B cell (primary cell): ENCODE measurements around the gene MAML3. TPM values are rescaled to one million over a fixed set of nuclear protein-coding genes. Genes with fewer than 3 reads are reported as not detected.

Source experiments
- ATAC-seq: fragments of 200-7000 bp; cut with Tn5 transposase; one replicate; pipeline ENCODE4 v1.10.0; 2021; ENCODE audit warnings: low read depth, mild to moderate bottlenecking, moderate number of reproducible peaks, moderate library complexity
- CTCF ChIA-PET: fragments of 350-600 bp; sonication (Branson Sonifier 250); formaldehyde crosslinking; loops from one replicate; lab custom pipeline; 2021; ENCODE audit warnings: antibody characterized with exemption, inconsistent platforms; lab: Charles Lee
- POLR2A ChIA-PET: fragments of 350-600 bp; sonication (Branson Sonifier 250); formaldehyde crosslinking; loops from one replicate; lab custom pipeline; 2021; ENCODE audit warnings: antibody characterized with exemption; lab: Charles Lee
- DNase-seq: peaks from one replicate; pipeline ENCODE4 v3.0.0; 2013
- H2AFZ ChIP-seq: 2 replicates; pipeline ENCODE4 v1.6.1; 2012; ENCODE audit warnings: mild to moderate bottlenecking, low read depth, low read length; ENCODE audit not compliant: insufficient read depth, poor library complexity, severe bottlenecking
- H3K27ac ChIP-seq, 2 donors: 1 replicate in 1 of 2; 2 replicates in 1 of 2; pipeline ENCODE4 v1.5.1; 2012 to 2013; ENCODE audit warnings: low read length in 2 of 2, mild to moderate bottlenecking in 2 of 2, moderate library complexity in 1 of 2
- H3K27me3 ChIP-seq, 4 experiments: fragments of 200-600 bp in 1 of 4; sonication (generic) in 1 of 4; replicated peaks in 1 of 4; 1 replicate in 2 of 4; 2 replicates in 2 of 4; pipeline versions ENCODE4 v1.6.1 to v1.7.0; 2013 to 2016; ENCODE audit warnings: low read length in 3 of 4, mild to moderate bottlenecking in 2 of 4, mixed read lengths in 1 of 4, moderate library complexity in 1 of 4; ENCODE audit not compliant: insufficient read depth in 4 of 4, control insufficient read depth in 3 of 4; ENCODE audit errors: control extremely low read depth in 1 of 4
- H3K36me3 ChIP-seq, 2 experiments: replicated peaks in 1 of 2; 1 replicate in 1 of 2; 2 replicates in 1 of 2; pipeline versions ENCODE4 v1.6.1 to v1.7.1; 2013; ENCODE audit warnings: low read length in 1 of 2; ENCODE audit not compliant: insufficient read depth in 2 of 2, control insufficient read depth in 1 of 2; ENCODE audit errors: control extremely low read depth in 1 of 2, extremely low read depth in 1 of 2
- H3K4me1 ChIP-seq, 2 donors: fragments of 200-600 bp in 1 of 2; sonication (generic) in 1 of 2; 1 replicate in 1 of 2; 2 replicates in 1 of 2; pipeline versions ENCODE4 v1.5.1 to v1.6.1; 2013 to 2017; ENCODE audit warnings: low read length in 2 of 2; ENCODE audit not compliant: control insufficient read depth in 2 of 2, insufficient read depth in 2 of 2
- H3K4me2 ChIP-seq: replicated peaks from 2 replicates; pipeline ENCODE3; 2012; ENCODE audit warnings: mild to moderate bottlenecking, low read depth, low read length; ENCODE audit not compliant: poor library complexity, severe bottlenecking
- H3K4me3 ChIP-seq, 5 experiments: fragments of 200-600 bp in 1 of 5; sonication (generic) in 1 of 5; 1 replicate in 3 of 5; 2 replicates in 2 of 5; pipeline versions ENCODE4 v1.5.1 to v1.7.0; 2011 to 2016; ENCODE audit warnings: low read length in 4 of 5, mild to moderate bottlenecking in 4 of 5, low read depth in 2 of 5, control low read depth in 1 of 5, moderate library complexity in 1 of 5; ENCODE audit not compliant: insufficient read depth in 1 of 5; ENCODE audit errors: control extremely low read depth in 1 of 5, extremely low read depth in 1 of 5
- H3K79me2 ChIP-seq: fragments of 200-600 bp; sonication (generic); one replicate; pipeline ENCODE4 v1.6.0; 2016; ENCODE audit warnings: low read length; ENCODE audit not compliant: control insufficient read depth, insufficient read depth
- H3K9ac ChIP-seq: fragments of 200-600 bp; sonication (generic); 2 replicates; pipeline ENCODE4 v1.6.1; 2017; ENCODE audit warnings: mild to moderate bottlenecking, low read length, moderate library complexity
- H3K9me3 ChIP-seq, 3 donors: one replicate each; pipeline versions ENCODE4 v1.6.1 to v1.7.1; 2013; ENCODE audit warnings: low read length in 2 of 3; ENCODE audit not compliant: control insufficient read depth in 2 of 3, insufficient read depth in 1 of 3; ENCODE audit errors: control extremely low read depth in 1 of 3
- H4K20me1 ChIP-seq: 2 replicates; pipeline ENCODE4 v1.6.0; 2012; ENCODE audit warnings: mild to moderate bottlenecking, low read length; ENCODE audit not compliant: insufficient read depth, control insufficient read depth, poor library complexity, severe bottlenecking
- H3K27ac Mint-ChIP-seq: one replicate; pipeline ENCODE4 v1.8.0; 2021; ENCODE audit warnings: mixed read lengths
- H3K27me3 Mint-ChIP-seq: one replicate; pipeline ENCODE4 v1.8.0; 2021; ENCODE audit warnings: mixed read lengths
- H3K4me1 Mint-ChIP-seq: one replicate; pipeline ENCODE4 v1.8.0; 2021; ENCODE audit warnings: mixed read lengths
- H3K4me3 Mint-ChIP-seq: one replicate; pipeline ENCODE4 v1.8.0; 2021; ENCODE audit warnings: mixed read lengths
- H3K9me3 Mint-ChIP-seq: one replicate; pipeline ENCODE4 v1.8.0; 2022; ENCODE audit warnings: mixed read lengths; ENCODE audit not compliant: insufficient read depth
- EZH2 ChIP-seq: IDR thresholded peaks from 2 replicates; pipeline ENCODE4 v1.6.1; 2012; ENCODE audit warnings: borderline replicate concordance, low read depth, mild to moderate bottlenecking, moderate library complexity, low read length; ENCODE audit not compliant: insufficient read depth, poor library complexity, severe bottlenecking
- WGBS: methylation state at CpG from one replicate; pipeline ENCODE4 v1.1.5; 2013; ENCODE audit warnings: missing lambda C conversion rate; ENCODE audit not compliant: insufficient coverage; 5-methylcytosine and 5-hydroxymethylcytosine counted together
- intact Hi-C: fragments of 100-400 bp; cut with micrococcal nuclease; formaldehyde crosslinking; loops from one replicate; pipeline ENCODE4 v1.10.0; 2022
- polyA plus RNA-seq: library from polyadenylated mRNA; depleted of rRNA; stranded (reverse); fragments of >200 nt; gene quantifications from 2 replicates; pipeline ENCODE4 v1.2.3, GENCODE V29; 2012
- total RNA-seq, 2 donors: library from RNA; stranded (reverse); fragments of 120-200 nt in 1 of 2; gene quantifications; 1 replicate in 1 of 2; 2 replicates in 1 of 2; pipeline versions ENCODE4 v1.2.3 to v1.2.4, GENCODE V29; 2013 to 2022
- TF ChIP-seq, protein P1 (sequence below): fragments of 200-600 bp; IDR thresholded peaks from one replicate; pipeline ENCODE4 v1.8.0; 2022; ENCODE audit warnings: antibody characterized with exemption, mild to moderate bottlenecking

Gene MAML3
- total and polyA plus RNA-seq, 2 donors (not counting 1 experiment from before 2014, with no cell fraction given), result 0.94 to 5.3 TPM

DNA sequence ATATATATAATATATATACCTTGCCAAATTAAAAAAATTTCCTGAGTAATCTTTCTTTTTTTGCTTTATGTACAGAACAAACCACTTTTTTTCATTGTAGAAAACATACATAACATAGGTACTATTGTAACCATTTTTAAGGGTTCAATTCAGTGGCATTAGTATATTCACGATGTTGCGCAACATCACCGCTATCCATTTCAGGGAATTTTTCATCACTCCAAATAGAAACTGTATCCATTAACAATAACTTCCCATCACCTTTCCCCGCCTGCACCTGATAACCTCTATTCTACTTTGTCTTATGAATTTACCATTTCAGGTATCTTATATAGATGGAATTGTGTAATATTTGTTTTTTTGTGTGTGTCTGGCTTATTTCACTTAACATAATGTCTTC lies 363.7 kb downstream of the MAML3 start:
- ATAC-seq, result no peak
- Histone ChIP-seq H4K20me1 (no peaks in the 10 kb centered on the region), H3K27me3 (peaks cover 0 to 3% (median 0%) of the 10 kb centered on the region in 4 experiments), H3K9me3 (no peaks in the 10 kb centered on the region), H3K4me2 (no peak overlapping the region), H3K27ac (no peak overlapping the region), H3K9ac (no peak overlapping the region), H3K79me2 (no peaks in the 10 kb centered on the region), H3K4me1 (no peaks in the 10 kb centered on the region), H3K4me3 (no peak overlapping the region), H2AFZ (no peak overlapping the region), H3K36me3 (no peaks in the 10 kb centered on the region)
- Mint-ChIP-seq H3K4me3 (no peak overlapping the region), H3K27me3 (peaks cover 13% of the 10 kb centered on the region), H3K27ac (no peak overlapping the region), H3K9me3 (no peaks in the 10 kb centered on the region), H3K4me1 (peaks cover 5% of the 10 kb centered on the region)
- 100% methylated on average over 3 of the region's 4 CpGs for WGBS
- TF ChIP-seq, protein P1, sequence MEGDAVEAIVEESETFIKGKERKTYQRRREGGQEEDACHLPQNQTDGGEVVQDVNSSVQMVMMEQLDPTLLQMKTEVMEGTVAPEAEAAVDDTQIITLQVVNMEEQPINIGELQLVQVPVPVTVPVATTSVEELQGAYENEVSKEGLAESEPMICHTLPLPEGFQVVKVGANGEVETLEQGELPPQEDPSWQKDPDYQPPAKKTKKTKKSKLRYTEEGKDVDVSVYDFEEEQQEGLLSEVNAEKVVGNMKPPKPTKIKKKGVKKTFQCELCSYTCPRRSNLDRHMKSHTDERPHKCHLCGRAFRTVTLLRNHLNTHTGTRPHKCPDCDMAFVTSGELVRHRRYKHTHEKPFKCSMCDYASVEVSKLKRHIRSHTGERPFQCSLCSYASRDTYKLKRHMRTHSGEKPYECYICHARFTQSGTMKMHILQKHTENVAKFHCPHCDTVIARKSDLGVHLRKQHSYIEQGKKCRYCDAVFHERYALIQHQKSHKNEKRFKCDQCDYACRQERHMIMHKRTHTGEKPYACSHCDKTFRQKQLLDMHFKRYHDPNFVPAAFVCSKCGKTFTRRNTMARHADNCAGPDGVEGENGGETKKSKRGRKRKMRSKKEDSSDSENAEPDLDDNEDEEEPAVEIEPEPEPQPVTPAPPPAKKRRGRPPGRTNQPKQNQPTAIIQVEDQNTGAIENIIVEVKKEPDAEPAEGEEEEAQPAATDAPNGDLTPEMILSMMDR, result no peak
- no peak for TF ChIP-seq EZH2
- POLR2A ChIA-PET, result no interaction called here
- CTCF ChIA-PET, result no interaction called here
- no peak for DNase-seq
- intact Hi-C loops, result no loop called here

DNA sequence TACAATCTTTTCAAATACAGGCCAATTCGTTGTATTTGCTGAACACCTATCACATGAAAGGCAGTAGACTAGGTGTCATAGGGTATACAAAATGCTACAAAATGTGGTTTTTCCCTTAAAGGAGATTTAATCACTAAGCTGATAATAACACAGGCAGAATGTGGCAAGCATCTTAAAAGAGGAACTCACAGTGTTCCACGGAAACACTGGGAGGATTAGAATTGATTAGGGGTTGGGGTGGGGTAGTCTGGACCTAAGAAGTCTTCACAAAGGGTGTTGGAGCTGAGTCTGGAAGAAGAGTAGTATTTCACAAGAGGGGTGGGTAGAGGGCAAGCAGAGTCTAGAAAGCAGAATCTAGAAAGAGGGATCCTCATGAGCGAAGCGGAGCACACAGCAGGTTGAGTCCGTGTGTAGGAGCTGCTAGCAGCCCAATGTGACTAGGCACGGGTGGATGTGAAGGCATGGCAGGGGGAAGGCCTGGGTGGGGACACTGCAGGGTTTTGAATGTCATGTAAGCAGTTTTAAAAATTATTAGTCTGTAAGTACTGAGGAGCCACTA lies 364.8 kb downstream of the MAML3 start:
- intact Hi-C loops, result no loop called here
- POLR2A ChIA-PET, result no interaction called here

More for the DNA sequence above, 364.8 kb downstream of the MAML3 start:
- WGBS, result 79% methylated on average over 5 of the region's 6 CpGs
- DNase-seq (no peak), ATAC-seq (no peak)
- Mint-ChIP-seq H3K9me3 (no peaks in the 10 kb centered on the region), H3K27me3 (peaks cover 13% of the 10 kb centered on the region), H3K27ac (no peak overlapping the region), H3K4me1 (peaks cover 5% of the 10 kb centered on the region), H3K4me3 (no peak overlapping the region)
- H3K4me1 ChIP-seq, result no peaks in the 10 kb centered on the region
- H3K27ac ChIP-seq, result no peak overlapping the region
- H3K4me2 ChIP-seq, result no peak overlapping the region
- no peaks in the 10 kb centered on the region for H3K36me3 ChIP-seq
- H3K9me3 ChIP-seq, result no peaks in the 10 kb centered on the region
- no peak overlapping the region for H3K9ac ChIP-seq
- no peaks in the 10 kb centered on the region for H4K20me1 ChIP-seq
- CTCF ChIA-PET, result interaction anchor here (0.9 kb wide), 1 partner anchor 15 kb away, joined by 4 read pairs; no protein-coding TSS in a partner anchor
- H3K79me2 ChIP-seq, result no peaks in the 10 kb centered on the region
- TF ChIP-seq, protein P1, result no peak
- TF ChIP-seq EZH2, result no peak
- no peak overlapping the region for H2AFZ ChIP-seq
- peaks cover 0 to 3% (median 0%) of the 10 kb centered on the region in 4 experiments for H3K27me3 ChIP-seq
- H3K4me3 ChIP-seq, result no peak overlapping the region
